HG03039 (cell line): ENCODE data around the gene DPEP2.
A peak's percentile ranks its signal among the peaks of the same experiment; 100 is the strongest.
"Not testable (repeated sequence)": the region's sequence is repeated elsewhere in the genome, so short reads cannot be mapped to it uniquely, and the experiment has no call there.

Source experiments
- ATAC-seq: cut with Tn5 transposase; IDR thresholded peaks from one replicate; pipeline ENCODE4 v1.9.1; 2021; ENCODE audit warnings: mild to moderate bottlenecking, moderate library complexity; ENCODE audit not compliant: unreplicated experiment

DPEP2 gene, protein sequence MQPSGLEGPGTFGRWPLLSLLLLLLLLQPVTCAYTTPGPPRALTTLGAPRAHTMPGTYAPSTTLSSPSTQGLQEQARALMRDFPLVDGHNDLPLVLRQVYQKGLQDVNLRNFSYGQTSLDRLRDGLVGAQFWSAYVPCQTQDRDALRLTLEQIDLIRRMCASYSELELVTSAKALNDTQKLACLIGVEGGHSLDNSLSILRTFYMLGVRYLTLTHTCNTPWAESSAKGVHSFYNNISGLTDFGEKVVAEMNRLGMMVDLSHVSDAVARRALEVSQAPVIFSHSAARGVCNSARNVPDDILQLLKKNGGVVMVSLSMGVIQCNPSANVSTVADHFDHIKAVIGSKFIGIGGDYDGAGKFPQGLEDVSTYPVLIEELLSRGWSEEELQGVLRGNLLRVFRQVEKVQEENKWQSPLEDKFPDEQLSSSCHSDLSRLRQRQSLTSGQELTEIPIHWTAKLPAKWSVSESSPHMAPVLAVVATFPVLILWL

GRCh38 chr16:67998779-67999688 is at the start of gene DPEP2:
Gene DPEP2 (minus strand): TSS chr16:67999484. CDS start chr16:67993212, 6,272 bp downstream.
- not testable (repeated sequence) for ATAC-seq

- no peak for ATAC-seq
Measured at GRCh38 chr16:68047987-68048386, 48.7 kb upstream of the DPEP2 start.

- ATAC-seq: no peak
Measured at GRCh38 chr16:68046106-68046505, 46.8 kb upstream of the DPEP2 start.

- no peak for ATAC-seq
Measured at GRCh38 chr16:68041783-68042182, 42.5 kb upstream of the DPEP2 start.

GRCh38 chr16:68040506-68041288 is 41.4 kb upstream of the DPEP2 start:
- ATAC-seq: peak; percentile 82

- no peak for ATAC-seq
Measured at GRCh38 chr16:68037841-68038597, 38.7 kb upstream of the DPEP2 start.

DNA sequence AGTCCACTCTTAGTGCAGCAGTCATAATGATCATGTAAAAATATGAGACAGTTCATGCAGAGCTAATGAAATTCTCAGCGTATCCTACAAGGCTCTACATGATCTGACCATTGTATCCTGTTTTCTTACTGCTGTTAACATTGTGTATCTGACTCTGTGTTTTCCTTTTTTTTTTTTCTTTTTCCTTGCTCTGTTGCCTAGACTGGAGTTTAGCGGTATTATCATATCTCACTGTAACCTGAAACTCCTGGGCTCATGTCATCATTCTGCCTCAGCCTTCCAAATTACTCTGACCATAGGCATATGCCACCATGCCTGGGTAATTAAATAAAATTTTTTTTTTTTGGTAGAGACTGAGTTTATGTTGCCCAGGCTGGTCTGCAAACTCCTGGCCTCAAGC is 35.9 kb upstream of the DPEP2 start:
- no peak for ATAC-seq

DNA sequence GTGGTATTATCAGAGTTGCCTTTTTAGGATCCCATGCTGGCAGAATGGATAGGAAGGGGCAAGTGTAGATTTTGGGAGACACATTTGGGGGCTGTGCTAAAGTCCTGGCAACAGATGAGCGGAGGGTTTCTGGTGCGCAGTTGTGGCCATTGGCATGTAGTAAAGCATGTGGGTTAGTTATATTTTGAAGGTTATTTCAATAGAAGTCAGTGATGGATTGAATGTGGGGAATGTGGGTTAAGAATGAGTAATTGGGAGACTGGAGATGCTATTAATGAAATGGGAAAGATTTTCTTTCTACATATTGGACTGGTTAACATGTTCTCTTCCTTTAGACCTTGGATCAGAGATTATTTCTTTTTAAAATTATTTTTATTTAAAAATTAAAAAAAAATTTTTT is 33.8 kb upstream of the DPEP2 start:
- no peak for ATAC-seq

GRCh38 chr16:68031951-68032350 is 32.7 kb upstream of the DPEP2 start:
- ATAC-seq: no peak

- not testable (repeated sequence) for ATAC-seq
Measured at GRCh38 chr16:68030108-68030507, 30.8 kb upstream of the DPEP2 start.

GRCh38 chr16:68028996-68029395 is 29.7 kb upstream of the DPEP2 start:
- no peak for ATAC-seq

GRCh38 chr16:68022728-68023537 is 23.6 kb upstream of the DPEP2 start, which contains the start of the genes DDX28 and DUS2:
Gene DDX28 (minus strand): TSS chr16:68023232. CDS start chr16:68023202, 30 bp downstream.
Gene DUS2 (plus strand): TSS chr16:68023284. CDS start chr16:68038024, 14,740 bp downstream.
- ATAC-seq: peak; percentile 57

DNA sequence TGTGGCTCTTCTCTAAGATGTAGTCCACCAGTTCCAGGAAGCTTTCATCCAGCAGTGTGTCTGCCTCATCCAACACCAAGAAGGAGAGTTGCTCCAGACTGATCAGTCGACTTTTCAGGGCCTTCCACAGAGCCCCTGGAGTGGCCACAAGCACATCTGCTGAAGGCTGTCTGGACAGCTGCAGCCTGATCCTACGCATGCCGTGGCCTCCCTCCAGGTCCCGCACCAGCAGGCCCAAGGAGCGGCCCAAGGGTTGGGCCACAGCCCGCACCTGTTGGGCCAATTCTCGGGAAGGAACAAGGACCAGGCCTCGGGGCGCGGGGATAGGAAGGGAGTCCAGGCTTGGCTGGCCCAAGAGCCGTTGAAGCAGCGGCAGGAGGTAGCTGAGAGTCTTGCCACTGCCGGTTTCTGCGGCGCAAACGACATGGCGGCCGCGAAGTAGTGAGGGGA is 23.0 kb upstream of the DPEP2 start:
- ATAC-seq: peak; percentile 18

DNA sequence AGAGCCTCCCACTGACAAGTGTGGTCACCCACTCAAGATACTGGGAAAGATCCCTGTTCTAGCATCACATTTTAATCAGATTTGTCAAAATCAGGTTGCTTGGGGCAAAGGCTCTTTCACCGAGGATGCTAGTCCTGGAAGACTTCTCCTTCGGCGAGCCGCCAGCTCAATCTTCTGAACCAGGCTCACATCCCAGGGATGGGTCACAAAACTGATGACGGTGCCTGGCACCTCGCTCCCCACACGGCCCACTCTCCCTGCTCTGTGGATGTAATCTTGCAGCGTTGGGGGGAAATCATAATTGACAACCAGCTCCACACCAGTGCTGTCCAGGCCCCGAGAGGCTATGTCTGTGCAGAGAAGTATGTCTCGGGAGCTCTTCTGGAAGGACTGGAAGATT is 22.2 kb upstream of the DPEP2 start:
- no peak for ATAC-seq

DNA sequence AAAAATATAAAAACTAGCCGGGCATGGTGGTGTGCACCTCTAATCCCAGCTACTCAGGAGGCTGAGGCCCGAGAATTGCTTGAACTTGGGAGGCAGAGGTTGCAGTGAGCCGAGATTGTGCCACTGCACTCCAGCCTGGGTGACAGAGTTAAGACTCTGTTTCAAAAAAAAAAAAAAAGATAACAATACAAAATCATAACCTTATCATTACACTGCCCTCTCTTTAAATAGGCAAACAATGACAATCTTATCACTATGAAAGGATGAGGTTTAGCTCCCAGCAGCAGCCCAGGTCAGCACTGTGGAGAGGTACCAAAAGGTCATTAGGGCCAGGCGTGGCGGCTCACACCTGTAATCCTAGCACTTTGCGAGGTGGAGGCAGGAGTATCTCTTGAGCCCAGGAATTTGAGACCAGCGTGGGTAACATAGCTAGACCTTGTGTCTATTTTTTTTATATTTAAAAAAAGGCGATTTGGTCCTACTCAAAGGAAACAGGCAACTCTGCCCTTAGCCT is 19.9 kb upstream of the DPEP2 start:
- no peak for ATAC-seq

GRCh38 chr16:68015681-68016080 is 16.4 kb upstream of the DPEP2 start, which contains the start of gene DPEP2NB:
Gene DPEP2NB (minus strand): TSS chr16:68015911. CDS start chr16:68015770, 141 bp downstream.
- ATAC-seq: no peak

GRCh38 chr16:68013440-68013839 is 14.2 kb upstream of the DPEP2 start:
- no peak for ATAC-seq

- not testable (repeated sequence) for ATAC-seq
Measured at GRCh38 chr16:68009872-68010271, 10.6 kb upstream of the DPEP2 start.
